ENCODE results near the gene ACACB.

The ACACB gene

GRCh38 chr12:109120095-109120494 is 3.7 kb downstream of the ACACB start:
- FAIRE-seq (no peak), DNase-seq (ENCODE audit: insufficient read length, low spot score) (no peak)
- TF ChIP-seq, protein P1, sequence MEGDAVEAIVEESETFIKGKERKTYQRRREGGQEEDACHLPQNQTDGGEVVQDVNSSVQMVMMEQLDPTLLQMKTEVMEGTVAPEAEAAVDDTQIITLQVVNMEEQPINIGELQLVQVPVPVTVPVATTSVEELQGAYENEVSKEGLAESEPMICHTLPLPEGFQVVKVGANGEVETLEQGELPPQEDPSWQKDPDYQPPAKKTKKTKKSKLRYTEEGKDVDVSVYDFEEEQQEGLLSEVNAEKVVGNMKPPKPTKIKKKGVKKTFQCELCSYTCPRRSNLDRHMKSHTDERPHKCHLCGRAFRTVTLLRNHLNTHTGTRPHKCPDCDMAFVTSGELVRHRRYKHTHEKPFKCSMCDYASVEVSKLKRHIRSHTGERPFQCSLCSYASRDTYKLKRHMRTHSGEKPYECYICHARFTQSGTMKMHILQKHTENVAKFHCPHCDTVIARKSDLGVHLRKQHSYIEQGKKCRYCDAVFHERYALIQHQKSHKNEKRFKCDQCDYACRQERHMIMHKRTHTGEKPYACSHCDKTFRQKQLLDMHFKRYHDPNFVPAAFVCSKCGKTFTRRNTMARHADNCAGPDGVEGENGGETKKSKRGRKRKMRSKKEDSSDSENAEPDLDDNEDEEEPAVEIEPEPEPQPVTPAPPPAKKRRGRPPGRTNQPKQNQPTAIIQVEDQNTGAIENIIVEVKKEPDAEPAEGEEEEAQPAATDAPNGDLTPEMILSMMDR (IDR thresholded peaks at IDR 0.05; ENCODE audit: insufficient read depth, missing control alignments): no peak

DNA sequence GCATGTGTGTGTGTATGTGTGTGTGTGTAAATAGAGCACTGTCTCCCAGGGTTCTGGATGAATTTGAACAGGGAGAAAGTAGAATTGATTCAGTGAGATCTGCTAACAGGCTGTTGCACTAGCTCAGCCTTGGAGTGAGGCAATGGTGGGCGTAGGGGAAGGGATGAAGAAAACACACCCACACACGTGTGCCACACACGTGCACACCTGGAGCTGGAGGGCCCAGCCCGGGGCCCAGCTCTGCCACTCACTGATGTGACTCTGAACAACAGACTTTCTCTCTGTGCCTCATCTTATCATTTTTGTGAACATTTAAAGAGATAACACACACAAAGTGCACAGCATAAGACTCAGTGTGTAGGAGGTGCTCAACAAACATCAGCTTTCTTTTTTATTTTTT is 4.2 kb downstream of the ACACB start:
- FAIRE-seq: no peak
- TF ChIP-seq, protein P1 (IDR thresholded peaks at IDR 0.05; ENCODE audit: insufficient read depth, missing control alignments): no peak
- DNase-seq (ENCODE audit: insufficient read length, low spot score): no peak

DNA sequence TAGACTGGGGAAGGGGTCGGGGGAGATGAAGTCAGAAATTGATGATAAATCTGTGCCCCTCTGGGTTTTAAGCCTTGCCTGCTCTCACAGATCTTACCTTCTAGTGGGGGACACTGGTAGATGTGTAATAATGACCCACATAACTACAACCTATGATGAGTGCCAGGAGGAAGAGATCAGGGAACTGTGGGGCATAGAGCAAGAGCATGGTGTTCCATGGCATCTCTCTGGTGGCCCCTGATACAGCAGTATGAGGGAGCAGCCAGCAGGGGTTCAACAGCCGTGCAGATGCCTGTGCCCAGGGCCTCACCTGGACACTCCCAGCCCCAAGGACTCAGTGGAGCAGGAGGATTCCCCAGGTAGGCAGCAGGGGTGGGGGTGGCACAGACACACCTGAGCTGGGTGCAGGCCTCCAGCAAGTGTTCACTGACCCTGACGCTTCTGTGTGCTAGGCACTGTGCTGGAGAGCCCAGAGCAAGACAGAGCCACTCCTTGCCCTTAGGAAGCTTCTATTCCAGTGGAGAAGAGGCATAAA is 5.0 kb downstream of the ACACB start:
- FAIRE-seq (no peak), DNase-seq (ENCODE audit: insufficient read length, low spot score) (no peak)
- TF ChIP-seq, protein P1 (IDR thresholded peaks at IDR 0.05; ENCODE audit: insufficient read depth, missing control alignments): no peak

DNA sequence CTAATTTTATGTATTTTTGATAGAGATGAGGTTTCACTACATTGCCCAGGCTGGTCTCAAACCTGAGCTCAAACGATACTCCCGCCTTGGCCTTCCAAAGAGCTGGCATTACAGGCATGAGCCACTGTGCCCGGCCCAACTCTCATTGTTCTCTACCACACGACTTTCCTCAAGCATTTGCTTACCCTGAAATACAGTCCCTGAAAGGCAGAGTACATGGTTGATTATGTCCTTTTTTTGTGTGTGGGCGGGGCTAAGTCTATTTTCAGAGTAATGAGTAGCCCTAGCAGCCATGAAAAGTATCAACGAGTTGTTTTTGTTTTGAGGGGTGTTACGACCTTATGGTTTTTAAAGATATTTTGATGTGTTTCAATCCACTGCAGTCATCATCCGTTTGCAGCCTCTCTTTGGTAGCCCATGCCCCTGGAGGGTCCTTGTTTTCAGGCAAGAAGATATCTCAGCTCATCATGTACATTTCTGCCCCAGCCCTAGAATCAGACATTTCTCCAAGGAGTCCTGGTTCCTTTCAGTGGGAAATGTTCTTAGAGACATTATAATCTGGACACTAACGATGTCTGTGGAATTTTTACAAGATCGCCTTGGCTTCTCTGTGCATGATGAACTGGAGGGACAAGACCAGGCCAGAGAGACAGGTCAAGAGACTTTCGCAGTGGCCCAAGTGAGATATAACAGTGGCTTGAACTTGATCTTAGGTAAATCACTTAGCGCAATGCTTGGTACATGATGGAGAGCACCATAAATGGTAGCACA is 8.7 kb downstream of the ACACB start:
- DNase-seq (ENCODE audit: insufficient read length, low spot score) (no peak), FAIRE-seq (no peak)
- TF ChIP-seq, protein P1 (IDR thresholded peaks at IDR 0.05; ENCODE audit: insufficient read depth, missing control alignments): no peak

- TF ChIP-seq, protein P1 (IDR thresholded peaks at IDR 0.05; ENCODE audit: insufficient read depth, missing control alignments): no peak
- no peak for DNase-seq (ENCODE audit: insufficient read length, low spot score)
- no peak for FAIRE-seq
Observed at GRCh38 chr12:109125791-109126190, 9.4 kb downstream of the ACACB start.

- TF ChIP-seq, protein P1 (IDR thresholded peaks at IDR 0.05; ENCODE audit: insufficient read depth, missing control alignments): no peak
- DNase-seq (ENCODE audit: insufficient read length, low spot score) (no peak), FAIRE-seq (no peak)
Observed at GRCh38 chr12:109126784-109127183, 10.4 kb downstream of the ACACB start.
